Endothelial cell of umbilical vein (primary cell): ENCODE data around the gene CNTNAP1.

Source experiments
- CTCF ChIP-seq, 2 donors: IDR thresholded peaks; 1 replicate in 1 of 2; 2 replicates in 1 of 2; pipeline ENCODE4 v1.5.1; 2011; ENCODE audit warnings: low read length in 2 of 2, mild to moderate bottlenecking in 2 of 2, moderate library complexity in 2 of 2, control low read depth in 1 of 2, inconsistent platforms in 1 of 2, low read depth in 1 of 2; ENCODE audit not compliant: insufficient read depth in 1 of 2; ENCODE audit errors: extremely low read depth in 1 of 2
- EZH2 ChIP-seq: IDR thresholded peaks from 2 replicates; pipeline ENCODE4 v1.6.1; 2012; ENCODE audit warnings: borderline replicate concordance, low read depth, mild to moderate bottlenecking, moderate library complexity, low read length, inconsistent platforms; ENCODE audit not compliant: severe bottlenecking

GRCh38 chr17:42673885-42674754, 8.2 kb upstream of the CNTNAP1 start:
- TF ChIP-seq CTCF (IDR thresholded peaks at IDR 0.05; ENCODE audit: extremely low read depth in 1 of 2, insufficient read depth in 1 of 2, low read depth in 1 of 2, low read length in 2 of 2) (peak; percentile 37 to 67), EZH2 (no peak)
